OCI-LY1 (cell line): ENCODE data around the gene FRMD1.

Experiments
- H2AFZ ChIP-seq: fragments of 200-600 bp; sonication (generic), shearing (Covaris generic); 2 replicates; pipeline ENCODE4 v1.6.0; 2014; ENCODE audit warnings: antibody characterized with exemption, mild to moderate bottlenecking, low read length
- H3F3A ChIP-seq: fragments of 200-600 bp; sonication (generic), shearing (Covaris generic); 2 replicates; pipeline ENCODE4 v1.6.0; 2014; ENCODE audit warnings: mild to moderate bottlenecking, antibody characterized with exemption, low read length, moderate library complexity; ENCODE audit not compliant: insufficient read depth
- H3K27ac ChIP-seq: fragments of 200-600 bp; sonication (generic); 2 replicates; pipeline ENCODE4 v1.5.1; 2014; ENCODE audit warnings: low read length, mixed run types, mild to moderate bottlenecking, low read depth; ENCODE audit not compliant: poor library complexity, severe bottlenecking
- H3K27me3 ChIP-seq: fragments of 200-600 bp; sonication (generic); 2 replicates; pipeline ENCODE4 v1.6.0; 2014; ENCODE audit warnings: antibody characterized with exemption, mild to moderate bottlenecking, low read length, moderate library complexity; ENCODE audit not compliant: insufficient read depth
- H3K36me3 ChIP-seq: fragments of 200-600 bp; sonication (generic); 2 replicates; pipeline ENCODE4 v1.6.1; 2014; ENCODE audit warnings: mild to moderate bottlenecking, antibody characterized with exemption, low read length, moderate library complexity, mixed read lengths; ENCODE audit not compliant: insufficient read depth
- H3K4me1 ChIP-seq: fragments of 200-600 bp; sonication (generic); 2 replicates; pipeline ENCODE4 v1.5.1; 2014; ENCODE audit warnings: mild to moderate bottlenecking, low read length, moderate library complexity; ENCODE audit not compliant: insufficient read depth, severe bottlenecking
- H3K4me2 ChIP-seq: fragments of 200-600 bp; sonication (generic), shearing (Covaris generic); 2 replicates; pipeline ENCODE4 v1.6.1; 2014; ENCODE audit warnings: low read length
- H3K4me3 ChIP-seq: fragments of 200-600 bp; sonication (generic); 2 replicates; pipeline ENCODE4 v1.5.1; 2014; ENCODE audit warnings: low read length, low read depth, mild to moderate bottlenecking, mixed read lengths; ENCODE audit not compliant: poor library complexity, severe bottlenecking
- H3K79me2 ChIP-seq: fragments of 200-600 bp; shearing (Covaris generic); 2 replicates; pipeline ENCODE4 v1.6.1; 2016; ENCODE audit warnings: mixed run types, low read length, mixed read lengths; ENCODE audit not compliant: insufficient read depth
- H3K9ac ChIP-seq: fragments of 200-600 bp; sonication (generic), shearing (Covaris generic); 2 replicates; pipeline ENCODE4 v1.6.1; 2014; ENCODE audit warnings: mild to moderate bottlenecking, low read length, mixed read lengths
- H3K9me2 ChIP-seq: fragments of 200-600 bp; sonication (generic), shearing (Covaris generic); 2 replicates; pipeline ENCODE4 v1.6.1; 2014; ENCODE audit warnings: low read depth, mild to moderate bottlenecking, low read length, mixed read lengths
- H3K9me3 ChIP-seq: fragments of 200-600 bp; shearing (Covaris generic); 2 replicates; pipeline ENCODE4 v1.6.1; 2014; ENCODE audit warnings: low read length, mixed read lengths
- H4K20me1 ChIP-seq: fragments of 200-600 bp; sonication (generic), shearing (Covaris generic); 2 replicates; pipeline ENCODE4 v1.6.0; 2016; ENCODE audit warnings: mild to moderate bottlenecking, low read length; ENCODE audit not compliant: insufficient read depth
- EZH2 ChIP-seq: fragments of 200-600 bp; sonication (generic), shearing (Covaris generic); IDR thresholded peaks from 2 replicates; pipeline ENCODE4 v1.8.0; 2017; ENCODE audit warnings: borderline replicate concordance, mixed run types, mild to moderate bottlenecking, antibody characterized with exemption, low read length, moderate library complexity, mixed read lengths
- TF ChIP-seq, protein P1 (sequence below): fragments of 200-600 bp; sonication (generic), shearing (Covaris generic); IDR thresholded peaks from 2 replicates; pipeline ENCODE4 v1.5.1; 2017; ENCODE audit warnings: mild to moderate bottlenecking, antibody characterized with exemption, low read length, moderate library complexity, mixed read lengths

The FRMD1 gene

DNA sequence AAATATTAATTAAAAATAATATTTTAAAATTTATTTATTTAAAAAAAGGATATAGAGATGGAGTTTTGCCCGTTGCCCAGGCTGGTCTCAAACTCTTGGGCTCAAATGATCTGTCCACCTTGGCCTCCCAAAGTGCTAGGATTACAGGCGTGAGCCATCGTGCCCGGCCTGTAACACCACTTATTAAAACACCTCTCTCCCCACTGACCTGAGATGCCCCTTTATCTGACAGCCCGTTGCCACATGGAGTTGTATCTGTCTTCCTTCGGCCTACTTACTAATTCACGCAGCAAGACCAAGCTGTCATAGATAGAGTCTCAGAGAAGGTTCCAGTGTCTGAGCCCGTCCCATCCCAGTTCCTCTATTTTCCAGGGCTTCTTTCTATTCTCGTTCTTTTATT is 50.8 kb downstream of the FRMD1 start:
- no peaks in the 10 kb centered on the region for H3K27me3 ChIP-seq
- no peaks in the 10 kb centered on the region for H4K20me1 ChIP-seq
- H3K4me2 ChIP-seq: no peak overlapping the region
- no peaks in the 10 kb centered on the region for H3K36me3 ChIP-seq
- no peaks in the 10 kb centered on the region for H3K79me2 ChIP-seq
- H3K4me3 ChIP-seq: no peak overlapping the region
- TF ChIP-seq, protein P1, sequence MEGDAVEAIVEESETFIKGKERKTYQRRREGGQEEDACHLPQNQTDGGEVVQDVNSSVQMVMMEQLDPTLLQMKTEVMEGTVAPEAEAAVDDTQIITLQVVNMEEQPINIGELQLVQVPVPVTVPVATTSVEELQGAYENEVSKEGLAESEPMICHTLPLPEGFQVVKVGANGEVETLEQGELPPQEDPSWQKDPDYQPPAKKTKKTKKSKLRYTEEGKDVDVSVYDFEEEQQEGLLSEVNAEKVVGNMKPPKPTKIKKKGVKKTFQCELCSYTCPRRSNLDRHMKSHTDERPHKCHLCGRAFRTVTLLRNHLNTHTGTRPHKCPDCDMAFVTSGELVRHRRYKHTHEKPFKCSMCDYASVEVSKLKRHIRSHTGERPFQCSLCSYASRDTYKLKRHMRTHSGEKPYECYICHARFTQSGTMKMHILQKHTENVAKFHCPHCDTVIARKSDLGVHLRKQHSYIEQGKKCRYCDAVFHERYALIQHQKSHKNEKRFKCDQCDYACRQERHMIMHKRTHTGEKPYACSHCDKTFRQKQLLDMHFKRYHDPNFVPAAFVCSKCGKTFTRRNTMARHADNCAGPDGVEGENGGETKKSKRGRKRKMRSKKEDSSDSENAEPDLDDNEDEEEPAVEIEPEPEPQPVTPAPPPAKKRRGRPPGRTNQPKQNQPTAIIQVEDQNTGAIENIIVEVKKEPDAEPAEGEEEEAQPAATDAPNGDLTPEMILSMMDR: no peak
- no peak for TF ChIP-seq EZH2
- no peak overlapping the region for H3K9ac ChIP-seq
- no peak overlapping the region for H2AFZ ChIP-seq
- no peaks in the 10 kb centered on the region for H3K9me3 ChIP-seq
- H3K9me2 ChIP-seq: no peaks in the 10 kb centered on the region
- no peak overlapping the region for H3K27ac ChIP-seq
- H3F3A ChIP-seq: no peaks in the 10 kb centered on the region
- H3K4me1 ChIP-seq: no peaks in the 10 kb centered on the region

DNA sequence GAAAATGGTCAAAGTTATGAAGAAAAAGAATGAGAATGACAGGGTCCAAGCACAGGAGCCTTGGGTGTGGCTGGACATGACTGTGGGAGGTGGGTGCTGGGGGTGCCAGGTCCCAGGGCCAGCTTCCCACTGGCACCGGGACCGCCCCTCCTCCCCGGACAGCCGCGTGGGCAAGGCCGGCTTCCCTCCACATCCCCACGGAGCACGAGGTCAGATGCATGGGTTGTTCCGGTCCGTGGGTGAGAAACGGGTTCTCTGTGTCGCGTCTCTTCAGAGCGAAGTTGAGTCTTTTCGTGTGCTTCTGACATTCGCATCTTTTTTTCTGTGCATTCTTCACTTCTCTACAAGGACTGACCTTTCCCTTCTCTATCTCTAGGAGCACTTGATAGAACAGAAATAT is 51.5 kb downstream of the FRMD1 start:
- Histone ChIP-seq H3K79me2 (no peaks in the 10 kb centered on the region), H3K4me2 (no peak overlapping the region), H4K20me1 (no peaks in the 10 kb centered on the region), H3K9me3 (no peaks in the 10 kb centered on the region), H2AFZ (no peak overlapping the region), H3K4me3 (no peak overlapping the region), H3K27ac (no peak overlapping the region), H3K27me3 (no peaks in the 10 kb centered on the region), H3K4me1 (no peaks in the 10 kb centered on the region), H3F3A (no peaks in the 10 kb centered on the region), H3K9me2 (no peaks in the 10 kb centered on the region), H3K9ac (no peak overlapping the region), H3K36me3 (no peaks in the 10 kb centered on the region)
- TF ChIP-seq EZH2: no peak
- TF ChIP-seq, protein P1: no peak

DNA sequence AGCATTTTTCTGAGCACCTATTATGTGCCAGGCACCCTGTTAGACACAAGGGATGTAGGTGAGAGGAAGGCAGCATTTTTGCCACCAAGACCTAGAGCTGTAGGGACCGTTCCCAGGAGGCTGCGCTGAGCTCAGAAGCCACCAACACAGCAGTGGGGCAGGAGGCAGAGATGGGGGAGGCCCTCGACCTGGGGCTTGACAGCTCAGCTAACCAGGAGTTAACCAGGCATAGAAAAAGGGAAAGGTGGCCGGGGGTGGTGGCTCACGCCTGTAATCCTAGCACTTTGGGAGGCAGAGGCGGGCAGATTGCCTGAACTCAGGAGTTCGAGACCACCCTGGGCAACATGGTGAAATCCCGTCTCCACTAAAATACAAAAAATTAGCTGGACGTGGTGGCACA is 52.1 kb downstream of the FRMD1 start:
- Histone ChIP-seq H3K27me3 (no peaks in the 10 kb centered on the region), H3K36me3 (no peaks in the 10 kb centered on the region), H3K79me2 (no peaks in the 10 kb centered on the region), H3K9me2 (no peaks in the 10 kb centered on the region), H2AFZ (no peak overlapping the region), H3K4me3 (no peak overlapping the region), H4K20me1 (no peaks in the 10 kb centered on the region), H3K4me2 (no peak overlapping the region), H3K9ac (no peak overlapping the region), H3K4me1 (no peaks in the 10 kb centered on the region), H3K9me3 (no peaks in the 10 kb centered on the region), H3F3A (no peaks in the 10 kb centered on the region), H3K27ac (no peak overlapping the region)
- no peak for TF ChIP-seq EZH2
- TF ChIP-seq, protein P1: no peak
